HepG2 (cell line): Measurements from ENCODE around the gene FER1L5.

Source experiments
- CAMTA2 ChIP-seq: sonication (generic); formaldehyde crosslinking; IDR thresholded peaks from 2 replicates; pipeline ENCODE4 v1.4.0; 2020; ENCODE audit warnings: mild to moderate bottlenecking, missing genetic modification reagents, borderline replicate concordance
- HNRNPK ChIP-seq: fragments of 200-400 bp; formaldehyde crosslinking; IDR thresholded peaks from 2 replicates; pipeline ENCODE4 v1.6.1; 2018; ENCODE audit warnings: low read length, low read depth, moderate library complexity, mild to moderate bottlenecking; ENCODE audit not compliant: poor library complexity, severe bottlenecking
- JUND ChIP-seq: sonication (generic); formaldehyde crosslinking; IDR thresholded peaks from 2 replicates; pipeline ENCODE4 v1.8.0; 2022; ENCODE audit warnings: mild to moderate bottlenecking, missing genetic modification reagents
- MIER2 ChIP-seq: IDR thresholded peaks from 2 replicates; pipeline ENCODE4 v1.6.1; 2016; ENCODE audit warnings: missing biosample characterization, missing genetic modification reagents
- NFE2L2 ChIP-seq: fragments of 150-350 bp; IDR thresholded peaks from 2 replicates; pipeline ENCODE4 v1.6.1; 2014; ENCODE audit warnings: low read length
- POLR2A ChIP-seq, 2 experiments: IDR thresholded peaks; 2 replicates each; pipeline ENCODE4 v1.6.1; 2011; ENCODE audit warnings: low read depth in 2 of 2, low read length in 2 of 2, mild to moderate bottlenecking in 1 of 2, moderate library complexity in 1 of 2; ENCODE audit not compliant: insufficient read depth in 1 of 2
- SP1 ChIP-seq, 2 experiments: fragments of 450-650 bp in 1 of 2; sonication (generic) in 1 of 2; formaldehyde crosslinking in 1 of 2; IDR thresholded peaks; 2 replicates each; pipeline versions ENCODE4 v1.4.0 to v1.6.1; 2016 to 2020; ENCODE audit warnings: missing genetic modification reagents in 1 of 2
- YY1 ChIP-seq: IDR thresholded peaks from 2 replicates; pipeline ENCODE4 v1.6.1; 2011; ENCODE audit warnings: low read length, low read depth, moderate library complexity, mild to moderate bottlenecking; ENCODE audit not compliant: insufficient read depth, insufficient replicate concordance
- ZNF280B ChIP-seq: sonication (generic); formaldehyde crosslinking; IDR thresholded peaks from 2 replicates; pipeline ENCODE4 v1.5.0; 2020; ENCODE audit warnings: missing genetic modification reagents, mild to moderate bottlenecking, borderline replicate concordance
- ZNF543 ChIP-seq: sonication (generic); formaldehyde crosslinking; IDR thresholded peaks from 2 replicates; pipeline ENCODE4 v1.4.0; 2020; ENCODE audit warnings: mild to moderate bottlenecking, missing genetic modification reagents

GRCh38 chr2:96689431-96689991 lies 46.9 kb downstream of the FER1L5 start:
- no peak for TF ChIP-seq NFE2L2
- TF ChIP-seq HNRNPK: no peak
- TF ChIP-seq ZNF280B (CRISPR knock-in tag): no peak
- TF ChIP-seq JUND (CRISPR knock-in tag): no peak
- TF ChIP-seq CAMTA2 (CRISPR knock-in tag): no peak
- no peak for TF ChIP-seq POLR2A (IDR thresholded peaks at IDR 0.05; ENCODE audit: insufficient read depth in 1 of 2, low read depth in 2 of 2, low read length in 2 of 2)
- TF ChIP-seq MIER2 (CRISPR knock-in tag): no peak
- TF ChIP-seq SP1 (IDR thresholded peaks at IDR 0.05): no peak
- TF ChIP-seq SP1 (CRISPR knock-in tag; IDR thresholded peaks at IDR 0.05): no peak
- TF ChIP-seq ZNF543 (CRISPR knock-in tag): no peak
- no peak for TF ChIP-seq YY1
